Lower leg skin (tissue), 4 donors: ENCODE results near the gene NR1H2. TPM values are rescaled to one million over a fixed set of nuclear protein-coding genes. Genes with fewer than 3 reads are reported as not detected.
"Not testable (repeated sequence)": the region's sequence is repeated elsewhere in the genome, so short reads cannot be mapped to it uniquely, and the experiment has no call there.

Experiments
- DNase-seq, 2 donors: peaks; one replicate each; pipeline ENCODE4 v3.0.0-alpha.2; 2019; ENCODE audit warnings: low spot score in 2 of 2
- H3K4me3 ChIP-seq: fragments of 200-600 bp; sonication (generic); 2 replicates; pipeline ENCODE4 v1.5.1; 2017; ENCODE audit warnings: mild to moderate bottlenecking, low read depth; ENCODE audit not compliant: poor library complexity, severe bottlenecking
- CTCF ChIP-seq, 3 donors: fragments of 450-650 bp; IDR thresholded peaks; one replicate each; pipeline ENCODE4 v1.5.1; 2016; ENCODE audit warnings: antibody characterized with exemption in 3 of 3, mild to moderate bottlenecking in 3 of 3, moderate library complexity in 2 of 3
- POLR2A ChIP-seq, 2 donors: fragments of 450-650 bp; IDR thresholded peaks; one replicate each; pipeline ENCODE4 v1.6.1; 2016 to 2017; ENCODE audit warnings: antibody characterized with exemption in 2 of 2, mild to moderate bottlenecking in 1 of 2, moderate library complexity in 1 of 2
- WGBS, 2 donors: methylation state at CpG; one replicate each; pipeline ENCODE4 v1.1.5; 2018; 5-methylcytosine and 5-hydroxymethylcytosine counted together
- intact Hi-C: fragments of 100-400 bp; cut with DNase I; formaldehyde crosslinking; loops from one replicate; pipeline ENCODE4 v1.15.0; 2023; ENCODE audit warnings: low total_unique reads
- total RNA-seq, 4 donors: library from RNA; depleted of rRNA; stranded (reverse); fragments of >200 nt; gene quantifications; one replicate each; pipeline ENCODE4 v1.1.0, GENCODE V29; 2016

The NR1H2 gene
- total RNA-seq, 4 donors from 2014 or later = 83.1 to 112 (median 103) TPM

DNA sequence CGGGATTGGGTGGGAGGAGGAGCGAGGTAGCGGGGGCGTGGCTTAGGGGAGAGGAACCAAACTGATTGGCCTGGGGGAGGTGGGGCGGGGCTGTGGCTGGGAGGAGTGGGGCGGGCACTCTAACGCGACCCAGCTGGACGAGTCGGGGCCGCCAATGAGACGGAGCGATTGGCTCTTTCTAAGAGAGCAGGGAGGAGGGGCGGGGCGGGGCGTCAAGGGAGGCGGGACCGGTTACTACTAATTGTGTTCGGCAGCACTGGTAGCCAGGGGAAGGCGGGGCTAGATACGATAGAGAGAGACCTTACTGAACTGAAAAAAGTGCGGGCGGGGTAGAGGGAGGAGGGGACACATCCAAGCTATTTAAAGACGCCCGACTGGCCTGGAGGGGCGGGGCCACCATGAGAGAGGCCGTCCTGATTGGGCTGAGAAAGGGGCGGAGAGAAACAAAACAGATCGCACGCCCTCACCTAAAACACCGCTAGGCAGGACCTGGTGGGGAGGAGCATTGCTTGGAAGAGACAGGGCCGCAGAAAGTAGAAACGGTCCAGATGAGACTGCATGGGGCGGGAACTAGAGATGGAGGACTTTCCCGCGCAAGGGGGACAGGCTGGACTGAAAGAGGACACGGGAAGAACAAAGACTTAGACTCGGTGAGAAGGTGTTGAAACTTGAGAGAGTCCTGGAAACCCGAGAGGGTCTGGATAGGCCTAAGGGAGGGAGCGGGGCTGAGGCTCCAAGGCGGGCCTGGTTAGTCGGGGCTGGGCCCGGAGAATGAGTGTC is 46.9 kb upstream of the NR1H2 start, which contains the start of gene KCNC3:
Gene KCNC3, minus strand, starts transcription at position 232 of the 780 bp plus-strand sequence. CDS start 295 bp downstream, outside the sequence.
- no peak within 1 kb of the TSS for H3K4me3 ChIP-seq
- WGBS, 2 donors = 2% methylated on average over 39 to 40 of the region's 43 CpGs
- TF ChIP-seq POLR2A (IDR thresholded peaks at IDR 0.05) (no peak), CTCF (IDR thresholded peaks at IDR 0.05) (no peak)
- intact Hi-C loops = no loop called here
- peak; percentile 99 to 100 for DNase-seq

DNA sequence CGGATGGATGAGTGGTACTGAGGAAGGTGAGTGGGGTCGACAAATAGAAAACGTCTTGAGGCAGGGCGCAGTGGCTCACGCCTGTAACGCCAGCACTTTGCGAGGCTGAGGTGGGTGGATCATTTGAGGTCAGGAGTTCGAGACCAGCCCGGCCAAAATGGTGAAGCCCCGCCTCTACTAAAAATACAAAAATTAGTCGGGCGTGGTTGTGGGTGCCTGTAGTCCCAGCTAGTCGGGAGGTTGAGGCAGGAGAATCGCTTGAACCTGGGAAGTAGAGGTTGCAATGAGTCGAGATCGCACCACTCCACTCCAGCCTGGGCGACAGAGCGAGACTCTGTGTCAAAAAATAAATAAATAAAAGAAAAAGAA is 46.3 kb upstream of the NR1H2 start:
- intact Hi-C loops, H3K4me3 ChIP-seq, DNase-seq: not testable (repeated sequence)
- WGBS, 2 donors = 14 to 18% methylated on average over 18 of the region's 18 CpGs

- WGBS, 2 donors = 3 to 4% methylated on average over 45 of the region's 48 CpGs
- intact Hi-C loops = no loop called here
- no peak overlapping the region for H3K4me3 ChIP-seq
- TF ChIP-seq POLR2A (IDR thresholded peaks at IDR 0.05) = no peak
- TF ChIP-seq CTCF (IDR thresholded peaks at IDR 0.05) = no peak
- peak; percentile 43 to 94 for DNase-seq
Observed at GRCh38 chr19:50330365-50331078, 45.7 kb upstream of the NR1H2 start.

GRCh38 chr19:50331221-50331993 is 44.9 kb upstream of the NR1H2 start:
- 17 to 22% methylated on average over 10 of the region's 10 CpGs for WGBS, 2 donors
- no peak for DNase-seq
- no peak overlapping the region for H3K4me3 ChIP-seq
- intact Hi-C loops = no loop called here
- TF ChIP-seq POLR2A (IDR thresholded peaks at IDR 0.05) (no peak), CTCF (IDR thresholded peaks at IDR 0.05) (no peak)

- H3K4me3 ChIP-seq = no peak overlapping the region
- WGBS, 2 donors = 17 to 21% methylated on average over 2 of the region's 2 CpGs
- no peak for TF ChIP-seq CTCF (IDR thresholded peaks at IDR 0.05)
- TF ChIP-seq POLR2A (IDR thresholded peaks at IDR 0.05) = no peak
Observed at GRCh38 chr19:50331994-50332243, 44.3 kb upstream of the NR1H2 start.

More at GRCh38 chr19:50331994-50332243, 44.3 kb upstream of the NR1H2 start:
- DNase-seq = no peak
- intact Hi-C loops = no loop called here
